Testis (tissue), 2 donors: ENCODE results near the gene LRMDA.

Experiments used
- CTCF ChIP-seq, 3 experiments: fragments of 450-650 bp in 2 of 3; fragments of 200-600 bp in 1 of 3; sonication (generic) in 1 of 3; IDR thresholded peaks; one replicate each; pipeline ENCODE4 v1.5.1; 2016 to 2019; ENCODE audit warnings: antibody characterized with exemption in 3 of 3, mild to moderate bottlenecking in 2 of 3, moderate library complexity in 1 of 3
- POLR2A ChIP-seq: fragments of 450-650 bp; IDR thresholded peaks from one replicate; pipeline ENCODE4 v1.6.1; 2017; ENCODE audit warnings: antibody characterized with exemption, mild to moderate bottlenecking, moderate library complexity

GRCh38 chr10:75724047-75724446, 292.6 kb downstream of the LRMDA start:
- TF ChIP-seq POLR2A = no peak
- TF ChIP-seq CTCF (IDR thresholded peaks at IDR 0.05) = no peak
